Keratinocyte (primary cell): ENCODE data around the gene LRTM1.

Experiments
- CTCF ChIP-seq, 3 experiments: IDR thresholded peaks in 1 of 3; conservative IDR thresholded peaks in 1 of 3; optimal IDR thresholded peaks in 1 of 3; 2 replicates in 2 of 3; 3 replicates in 1 of 3; pipeline versions ENCODE3 to v1.5.1; 2011; ENCODE audit warnings: low read length in 3 of 3, mild to moderate bottlenecking in 3 of 3, moderate library complexity in 2 of 3, control low read depth in 1 of 3, inconsistent platforms in 1 of 3; ENCODE audit not compliant: insufficient read depth in 2 of 3; ENCODE audit errors: extremely low read depth in 1 of 3
- EZH2 ChIP-seq: IDR thresholded peaks from one replicate; pipeline ENCODE4 v1.6.1; 2012; ENCODE audit warnings: inconsistent platforms, mild to moderate bottlenecking, low read length, moderate library complexity

- TF ChIP-seq CTCF (optimal IDR thresholded peaks at IDR 0.05 in 1 of 3, IDR thresholded peaks at IDR 0.05 in 1 of 3, conservative IDR thresholded peaks at IDR 0.05 in 1 of 3; ENCODE audit: extremely low read depth in 1 of 3, insufficient read depth in 2 of 3, low read length in 3 of 3), result no peak
- no peak for TF ChIP-seq EZH2
Measured at GRCh38 chr3:54892168-54892567, 35.7 kb downstream of the LRTM1 start.
